Adrenal gland (tissue), 5 donors: Measurements from ENCODE around the gene IQGAP2.

ENCODE experiments used
- POLR2A ChIP-seq, 2 donors: fragments of 450-650 bp; IDR thresholded peaks; one replicate each; pipeline ENCODE4 v1.6.1; 2017; ENCODE audit warnings: antibody characterized with exemption in 2 of 2, mild to moderate bottlenecking in 2 of 2, moderate library complexity in 1 of 2
- TF ChIP-seq, protein P1 (sequence below), 6 experiments: fragments of 450-650 bp in 4 of 6; fragments of 200-600 bp in 2 of 6; sonication (generic) in 1 of 6; IDR thresholded peaks; 1 replicate in 5 of 6; 2 replicates in 1 of 6; pipeline versions ENCODE4 v1.5.1 to v1.8.0; 2016 to 2021; ENCODE audit warnings: antibody characterized with exemption in 6 of 6, mild to moderate bottlenecking in 2 of 6, moderate library complexity in 1 of 6
- donor health status: DM: no; HTN: no; CAD: no.

GRCh38 chr5:76419597-76420298, 16.7 kb downstream of the IQGAP2 start:
- no peak for TF ChIP-seq POLR2A (IDR thresholded peaks at IDR 0.05)
- TF ChIP-seq, protein P1, sequence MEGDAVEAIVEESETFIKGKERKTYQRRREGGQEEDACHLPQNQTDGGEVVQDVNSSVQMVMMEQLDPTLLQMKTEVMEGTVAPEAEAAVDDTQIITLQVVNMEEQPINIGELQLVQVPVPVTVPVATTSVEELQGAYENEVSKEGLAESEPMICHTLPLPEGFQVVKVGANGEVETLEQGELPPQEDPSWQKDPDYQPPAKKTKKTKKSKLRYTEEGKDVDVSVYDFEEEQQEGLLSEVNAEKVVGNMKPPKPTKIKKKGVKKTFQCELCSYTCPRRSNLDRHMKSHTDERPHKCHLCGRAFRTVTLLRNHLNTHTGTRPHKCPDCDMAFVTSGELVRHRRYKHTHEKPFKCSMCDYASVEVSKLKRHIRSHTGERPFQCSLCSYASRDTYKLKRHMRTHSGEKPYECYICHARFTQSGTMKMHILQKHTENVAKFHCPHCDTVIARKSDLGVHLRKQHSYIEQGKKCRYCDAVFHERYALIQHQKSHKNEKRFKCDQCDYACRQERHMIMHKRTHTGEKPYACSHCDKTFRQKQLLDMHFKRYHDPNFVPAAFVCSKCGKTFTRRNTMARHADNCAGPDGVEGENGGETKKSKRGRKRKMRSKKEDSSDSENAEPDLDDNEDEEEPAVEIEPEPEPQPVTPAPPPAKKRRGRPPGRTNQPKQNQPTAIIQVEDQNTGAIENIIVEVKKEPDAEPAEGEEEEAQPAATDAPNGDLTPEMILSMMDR (IDR thresholded peaks at IDR 0.05), result no peak
